WERI-Rb-1 (cell line): ENCODE measurements around the gene RABGAP1L.

Experiments
- DNase-seq: peaks from one replicate; pipeline ENCODE4 v3.0.0-alpha.2; 2020
- H3K27ac ChIP-seq: fragments of 250-450 bp; sonication (Bioruptor Pico); 2 replicates; pipeline ENCODE4 v1.5.1; 2020; ENCODE audit warnings: mild to moderate bottlenecking, moderate library complexity
- H3K27me3 ChIP-seq: fragments of 250-450 bp; sonication (Bioruptor Pico); 2 replicates; pipeline ENCODE4 v1.5.1; 2021; ENCODE audit warnings: mild to moderate bottlenecking, low read depth, moderate library complexity; ENCODE audit not compliant: insufficient read depth, severe bottlenecking
- H3K36me3 ChIP-seq: fragments of 250-450 bp; sonication (Bioruptor Pico); 2 replicates; pipeline ENCODE4 v1.5.1; 2020; ENCODE audit warnings: mild to moderate bottlenecking, moderate library complexity
- H3K4me3 ChIP-seq: 2 replicates; pipeline ENCODE4 v1.5.1; 2011; ENCODE audit warnings: low read depth, mild to moderate bottlenecking, control low read depth, low read length
- H3K9me3 ChIP-seq: fragments of 250-450 bp; sonication (Bioruptor Pico); 2 replicates; pipeline ENCODE4 v1.5.1; 2021; ENCODE audit warnings: mild to moderate bottlenecking, moderate library complexity; ENCODE audit not compliant: severe bottlenecking
- TF ChIP-seq, protein P1 (sequence below): IDR thresholded peaks from 2 replicates; pipeline ENCODE4 v1.5.1; 2011; ENCODE audit warnings: low read depth, mild to moderate bottlenecking, control low read depth, inconsistent platforms, low read length

The RABGAP1L gene

DNA sequence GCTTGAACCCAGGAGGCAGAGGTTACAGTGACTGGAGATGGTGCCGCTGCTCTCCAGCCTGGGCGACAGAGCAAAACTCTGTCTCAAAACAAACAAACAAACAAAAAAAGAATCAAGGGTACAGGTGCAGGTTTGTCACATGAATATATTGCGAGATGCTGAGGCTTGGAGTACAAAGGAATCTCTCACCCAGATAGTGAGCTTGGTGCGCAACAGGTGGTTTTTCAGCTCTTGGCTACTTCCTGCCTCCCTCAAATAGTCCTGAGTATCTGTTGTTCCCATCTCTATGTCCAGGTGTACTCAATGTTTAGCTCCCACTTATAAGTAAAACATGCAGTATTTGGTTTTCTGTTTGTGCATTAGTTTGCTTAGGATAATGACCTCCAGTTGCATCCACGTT lies 666.5 kb downstream of the RABGAP1L start:
- no peak for DNase-seq

DNA sequence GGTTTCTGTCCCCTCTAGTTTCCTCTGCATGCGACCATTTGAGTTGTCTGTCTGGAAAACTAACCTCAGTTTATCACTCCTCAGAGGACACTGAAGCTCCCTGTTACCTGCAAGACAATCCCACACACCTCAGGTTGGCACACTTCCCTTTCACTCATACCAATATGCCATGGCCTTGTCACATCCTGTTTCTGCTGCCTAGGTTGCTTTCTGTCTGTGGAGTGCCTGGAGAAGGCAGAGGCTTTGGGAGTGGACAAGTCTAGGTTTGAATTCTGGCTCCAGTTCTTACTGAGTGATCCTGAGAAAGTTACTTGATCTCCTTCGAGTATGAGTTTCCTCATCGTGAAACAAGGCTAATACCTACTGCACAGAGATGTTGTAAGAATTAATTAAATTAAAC lies 668.9 kb downstream of the RABGAP1L start:
- no peaks in the 10 kb centered on the region for H3K36me3 ChIP-seq
- TF ChIP-seq, protein P1, sequence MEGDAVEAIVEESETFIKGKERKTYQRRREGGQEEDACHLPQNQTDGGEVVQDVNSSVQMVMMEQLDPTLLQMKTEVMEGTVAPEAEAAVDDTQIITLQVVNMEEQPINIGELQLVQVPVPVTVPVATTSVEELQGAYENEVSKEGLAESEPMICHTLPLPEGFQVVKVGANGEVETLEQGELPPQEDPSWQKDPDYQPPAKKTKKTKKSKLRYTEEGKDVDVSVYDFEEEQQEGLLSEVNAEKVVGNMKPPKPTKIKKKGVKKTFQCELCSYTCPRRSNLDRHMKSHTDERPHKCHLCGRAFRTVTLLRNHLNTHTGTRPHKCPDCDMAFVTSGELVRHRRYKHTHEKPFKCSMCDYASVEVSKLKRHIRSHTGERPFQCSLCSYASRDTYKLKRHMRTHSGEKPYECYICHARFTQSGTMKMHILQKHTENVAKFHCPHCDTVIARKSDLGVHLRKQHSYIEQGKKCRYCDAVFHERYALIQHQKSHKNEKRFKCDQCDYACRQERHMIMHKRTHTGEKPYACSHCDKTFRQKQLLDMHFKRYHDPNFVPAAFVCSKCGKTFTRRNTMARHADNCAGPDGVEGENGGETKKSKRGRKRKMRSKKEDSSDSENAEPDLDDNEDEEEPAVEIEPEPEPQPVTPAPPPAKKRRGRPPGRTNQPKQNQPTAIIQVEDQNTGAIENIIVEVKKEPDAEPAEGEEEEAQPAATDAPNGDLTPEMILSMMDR = no peak
- H3K27ac ChIP-seq = no peak overlapping the region
- H3K27me3 ChIP-seq = no peaks in the 10 kb centered on the region
- DNase-seq = no peak
- H3K9me3 ChIP-seq = no peaks in the 10 kb centered on the region
- H3K4me3 ChIP-seq = no peak overlapping the region

More for the DNA sequence above, 666.5 kb downstream of the RABGAP1L start:
- Histone ChIP-seq H3K27me3 (no peaks in the 10 kb centered on the region), H3K27ac (no peak overlapping the region), H3K36me3 (no peaks in the 10 kb centered on the region), H3K9me3 (no peaks in the 10 kb centered on the region), H3K4me3 (no peak overlapping the region)
- TF ChIP-seq, protein P1 = no peak

DNA sequence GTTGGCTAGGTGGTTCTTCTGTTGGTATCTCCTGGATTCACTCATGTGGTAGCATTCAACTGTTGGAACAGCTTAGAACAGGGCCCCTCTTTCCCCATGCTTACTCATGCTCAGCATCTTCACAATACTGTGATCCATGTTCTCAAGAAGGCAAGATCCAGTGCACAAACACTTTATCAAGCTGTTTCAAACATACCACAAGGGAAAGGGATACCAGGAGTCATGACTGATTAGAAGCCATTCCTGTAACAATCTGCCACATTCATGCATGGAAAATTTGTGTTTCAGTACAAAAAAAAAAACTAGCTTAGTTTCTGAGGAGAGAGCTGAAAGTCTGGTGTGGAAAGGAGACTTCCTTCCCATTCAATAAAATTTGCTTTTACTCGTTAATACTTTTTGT lies 670.7 kb downstream of the RABGAP1L start:
- H3K9me3 ChIP-seq = no peaks in the 10 kb centered on the region
- DNase-seq = no peak
- TF ChIP-seq, protein P1 = no peak
- no peak overlapping the region for H3K4me3 ChIP-seq
- H3K36me3 ChIP-seq = no peaks in the 10 kb centered on the region
- H3K27ac ChIP-seq = no peak overlapping the region
- no peaks in the 10 kb centered on the region for H3K27me3 ChIP-seq

DNA sequence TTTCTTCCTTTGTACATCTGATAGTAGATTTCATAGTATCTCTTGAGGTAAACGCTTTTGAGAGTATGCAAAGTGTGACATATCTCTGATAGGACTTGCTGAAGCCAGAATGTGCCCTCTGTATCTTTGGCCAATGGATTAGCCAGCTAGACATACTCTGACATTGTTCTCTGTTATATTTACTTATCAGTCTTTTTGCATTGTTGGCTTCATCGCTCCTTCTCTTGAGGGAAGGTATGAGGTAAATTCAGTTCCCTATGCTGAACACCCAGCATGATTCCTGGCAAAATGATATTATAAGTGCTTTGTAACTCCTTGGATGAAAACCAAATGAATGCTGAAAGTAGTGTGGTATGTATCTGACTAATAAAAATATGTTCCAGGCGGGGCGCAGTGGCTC lies 677.2 kb downstream of the RABGAP1L start:
- Histone ChIP-seq H3K27me3 (no peaks in the 10 kb centered on the region), H3K27ac (no peak overlapping the region), H3K36me3 (no peaks in the 10 kb centered on the region), H3K9me3 (no peaks in the 10 kb centered on the region), H3K4me3 (no peak overlapping the region)
- no peak for DNase-seq
- TF ChIP-seq, protein P1 = no peak

DNA sequence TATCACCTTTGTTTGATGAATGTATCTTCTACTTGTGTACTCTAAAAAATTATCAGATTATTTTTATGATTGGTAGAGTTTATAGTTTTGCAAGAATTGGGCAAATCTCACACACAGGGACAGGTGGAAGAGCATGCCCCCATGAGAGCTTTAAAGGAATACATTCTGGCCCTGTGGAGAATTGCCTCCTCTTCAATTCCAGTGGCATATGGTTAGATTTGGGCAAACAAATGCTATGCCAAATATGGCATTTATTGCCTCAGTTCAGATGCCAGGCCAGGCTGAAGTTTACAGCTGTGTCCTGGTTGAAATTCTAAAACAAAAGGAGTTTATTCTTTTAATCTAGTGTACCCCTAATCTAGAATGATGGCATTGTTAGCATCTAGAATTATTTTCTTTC lies 678.1 kb downstream of the RABGAP1L start:
- H3K27me3 ChIP-seq = no peaks in the 10 kb centered on the region
- no peaks in the 10 kb centered on the region for H3K36me3 ChIP-seq
- H3K27ac ChIP-seq = no peak overlapping the region
- DNase-seq = no peak
- H3K4me3 ChIP-seq = no peak overlapping the region
- H3K9me3 ChIP-seq = no peaks in the 10 kb centered on the region
- TF ChIP-seq, protein P1 = no peak

DNA sequence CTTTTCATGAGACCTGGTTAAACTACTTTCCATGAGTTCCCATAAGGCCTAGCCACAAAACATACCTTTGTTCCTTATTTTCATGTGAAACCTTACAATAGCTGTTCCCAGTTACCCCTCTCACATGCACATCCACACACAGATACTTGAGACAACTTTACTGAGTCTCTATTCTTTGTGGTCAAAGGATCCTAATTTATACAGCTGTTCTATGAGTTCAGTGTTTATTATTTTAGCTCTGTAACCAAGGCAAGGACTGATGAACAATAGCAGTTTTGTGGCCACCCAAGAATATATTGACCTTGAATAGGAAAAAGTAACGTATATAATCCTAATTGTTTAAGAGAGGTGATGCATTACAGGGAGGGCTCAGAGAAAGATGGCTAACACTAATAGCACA lies 679.9 kb downstream of the RABGAP1L start:
- Histone ChIP-seq H3K36me3 (no peaks in the 10 kb centered on the region), H3K27ac (no peak overlapping the region), H3K4me3 (no peak overlapping the region), H3K27me3 (no peaks in the 10 kb centered on the region), H3K9me3 (no peaks in the 10 kb centered on the region)
- DNase-seq = no peak
- TF ChIP-seq, protein P1 = no peak
